Activated naive CD8-positive, alpha-beta T cell treated with anti-CD3 and anti-CD28 coated beads for 36 hours (primary cell): ENCODE data around the gene WDR7. TPM values are rescaled to one million over a fixed set of nuclear protein-coding genes. Genes with fewer than 3 reads are reported as not detected.
A peak's percentile ranks its signal among the peaks of the same experiment; 100 is the strongest.

Experiments
- DNase-seq: peaks from one replicate; pipeline ENCODE4 v3.0.0; 2021
- H3K27ac Mint-ChIP-seq: one replicate; pipeline ENCODE4 v1.8.0; 2022; ENCODE audit warnings: mild to moderate bottlenecking, moderate library complexity, mixed read lengths
- H3K27me3 Mint-ChIP-seq: one replicate; pipeline ENCODE4 v1.8.0; 2022; ENCODE audit warnings: mild to moderate bottlenecking, mixed read lengths
- H3K36me3 Mint-ChIP-seq: one replicate; pipeline ENCODE4 v1.8.0; 2021; ENCODE audit warnings: mild to moderate bottlenecking, mixed read lengths
- H3K4me1 Mint-ChIP-seq: one replicate; pipeline ENCODE4 v1.8.0; 2021; ENCODE audit warnings: mixed read lengths
- H3K4me3 Mint-ChIP-seq: one replicate; pipeline ENCODE4 v1.8.0; 2022; ENCODE audit warnings: mild to moderate bottlenecking, moderate library complexity, mixed read lengths
- H3K9me3 Mint-ChIP-seq: one replicate; pipeline ENCODE4 v1.8.0; 2022; ENCODE audit warnings: mixed read lengths
- total RNA-seq, 2 experiments: library from RNA; stranded (reverse); gene quantifications; one replicate each; pipeline ENCODE4 v1.2.3, GENCODE V29; 2021

Gene WDR7
- total RNA-seq, 2 experiments from 2014 or later = 16.8 to 22.6 TPM

- H3K27me3 Mint-ChIP-seq = no peaks in the 10 kb centered on the region
- no peak overlapping the region for H3K27ac Mint-ChIP-seq
- H3K9me3 Mint-ChIP-seq = peaks cover 2% of the 10 kb centered on the region
- no peak for DNase-seq
- H3K4me1 Mint-ChIP-seq = peaks cover 16% of the 10 kb centered on the region
- no peak overlapping the region for H3K4me3 Mint-ChIP-seq
- H3K36me3 Mint-ChIP-seq = peaks cover 21% of the 10 kb centered on the region
Observed at GRCh38 chr18:56672981-56673380, 21.8 kb downstream of the WDR7 start.

GRCh38 chr18:56676639-56677038 lies 25.5 kb downstream of the WDR7 start:
- H3K9me3 Mint-ChIP-seq = peaks cover 4% of the 10 kb centered on the region
- no peak for DNase-seq
- no peaks in the 10 kb centered on the region for H3K27me3 Mint-ChIP-seq
- peaks cover 24% of the 10 kb centered on the region for H3K36me3 Mint-ChIP-seq
- no peak overlapping the region for H3K4me3 Mint-ChIP-seq
- no peak overlapping the region for H3K27ac Mint-ChIP-seq
- H3K4me1 Mint-ChIP-seq = peaks cover 4% of the 10 kb centered on the region

- no peak overlapping the region for H3K4me3 Mint-ChIP-seq
- no peak for DNase-seq
- H3K27me3 Mint-ChIP-seq = no peaks in the 10 kb centered on the region
- H3K27ac Mint-ChIP-seq = no peak overlapping the region
- H3K36me3 Mint-ChIP-seq = peaks cover 26% of the 10 kb centered on the region
- peaks cover 4% of the 10 kb centered on the region for H3K4me1 Mint-ChIP-seq
- peaks cover 4% of the 10 kb centered on the region for H3K9me3 Mint-ChIP-seq
Observed at GRCh38 chr18:56678836-56679565, 27.8 kb downstream of the WDR7 start.

- no peak for DNase-seq
- Mint-ChIP-seq H3K27me3 (no peaks in the 10 kb centered on the region), H3K36me3 (peaks cover 3% of the 10 kb centered on the region), H3K9me3 (no peaks in the 10 kb centered on the region), H3K27ac (no peak overlapping the region), H3K4me3 (no peak overlapping the region), H3K4me1 (peaks cover 1% of the 10 kb centered on the region)
Observed at GRCh38 chr18:56684277-56684676, 33.1 kb downstream of the WDR7 start.

GRCh38 chr18:56691530-56691929 lies 40.4 kb downstream of the WDR7 start:
- Mint-ChIP-seq H3K27me3 (no peaks in the 10 kb centered on the region), H3K9me3 (no peaks in the 10 kb centered on the region), H3K4me1 (no peaks in the 10 kb centered on the region), H3K4me3 (no peak overlapping the region), H3K36me3 (no peaks in the 10 kb centered on the region), H3K27ac (no peak overlapping the region)
- no peak for DNase-seq

- no peak for DNase-seq
- Mint-ChIP-seq H3K27me3 (no peaks in the 10 kb centered on the region), H3K36me3 (no peaks in the 10 kb centered on the region), H3K4me3 (no peak overlapping the region), H3K9me3 (no peaks in the 10 kb centered on the region), H3K27ac (no peak overlapping the region), H3K4me1 (no peaks in the 10 kb centered on the region)
Observed at GRCh38 chr18:56696966-56697365, 45.8 kb downstream of the WDR7 start.

GRCh38 chr18:56702946-56703345 lies 51.8 kb downstream of the WDR7 start:
- Mint-ChIP-seq H3K27me3 (no peaks in the 10 kb centered on the region), H3K27ac (no peak overlapping the region), H3K36me3 (no peaks in the 10 kb centered on the region), H3K4me3 (no peak overlapping the region), H3K4me1 (no peaks in the 10 kb centered on the region), H3K9me3 (no peaks in the 10 kb centered on the region)
- no peak for DNase-seq

GRCh38 chr18:56709463-56709862 lies 58.3 kb downstream of the WDR7 start:
- H3K4me1 Mint-ChIP-seq = peaks cover 14% of the 10 kb centered on the region
- no peaks in the 10 kb centered on the region for H3K27me3 Mint-ChIP-seq
- H3K9me3 Mint-ChIP-seq = no peaks in the 10 kb centered on the region
- peak; percentile 16 for DNase-seq
- no peak overlapping the region for H3K4me3 Mint-ChIP-seq
- no peak overlapping the region for H3K27ac Mint-ChIP-seq
- H3K36me3 Mint-ChIP-seq = peaks cover 2% of the 10 kb centered on the region

GRCh38 chr18:56711708-56712445 lies 60.7 kb downstream of the WDR7 start:
- Mint-ChIP-seq H3K27me3 (no peaks in the 10 kb centered on the region), H3K9me3 (no peaks in the 10 kb centered on the region), H3K4me3 (no peak overlapping the region), H3K27ac (no peak overlapping the region), H3K36me3 (peaks cover 2% of the 10 kb centered on the region), H3K4me1 (peaks cover 21% of the 10 kb centered on the region)
- DNase-seq = no peak

GRCh38 chr18:56712761-56713160 lies 61.6 kb downstream of the WDR7 start:
- DNase-seq = no peak
- H3K27me3 Mint-ChIP-seq = no peaks in the 10 kb centered on the region
- no peak overlapping the region for H3K27ac Mint-ChIP-seq
- no peak overlapping the region for H3K4me3 Mint-ChIP-seq
- H3K36me3 Mint-ChIP-seq = peaks cover 6% of the 10 kb centered on the region
- no peaks in the 10 kb centered on the region for H3K9me3 Mint-ChIP-seq
- H3K4me1 Mint-ChIP-seq = peaks cover 27% of the 10 kb centered on the region

- Mint-ChIP-seq H3K36me3 (peaks cover 15% of the 10 kb centered on the region), H3K4me3 (no peak overlapping the region), H3K4me1 (peaks cover 23% of the 10 kb centered on the region), H3K27ac (no peak overlapping the region), H3K27me3 (no peaks in the 10 kb centered on the region), H3K9me3 (no peaks in the 10 kb centered on the region)
- DNase-seq = no peak
Observed at GRCh38 chr18:56715121-56715520, 64.0 kb downstream of the WDR7 start.

GRCh38 chr18:56716692-56717146 lies 65.6 kb downstream of the WDR7 start:
- H3K27me3 Mint-ChIP-seq = no peaks in the 10 kb centered on the region
- peak overlapping the region; percentile 58 for H3K27ac Mint-ChIP-seq
- no peaks in the 10 kb centered on the region for H3K9me3 Mint-ChIP-seq
- H3K4me1 Mint-ChIP-seq = peaks cover 23% of the 10 kb centered on the region
- H3K36me3 Mint-ChIP-seq = peaks cover 15% of the 10 kb centered on the region
- DNase-seq = no peak
- no peak overlapping the region for H3K4me3 Mint-ChIP-seq

GRCh38 chr18:56721031-56721430 lies 69.9 kb downstream of the WDR7 start:
- peaks cover 7% of the 10 kb centered on the region for H3K9me3 Mint-ChIP-seq
- H3K27me3 Mint-ChIP-seq = no peaks in the 10 kb centered on the region
- peaks cover 46% of the 10 kb centered on the region for H3K36me3 Mint-ChIP-seq
- no peak overlapping the region for H3K27ac Mint-ChIP-seq
- peaks cover 12% of the 10 kb centered on the region for H3K4me1 Mint-ChIP-seq
- no peak overlapping the region for H3K4me3 Mint-ChIP-seq
- no peak for DNase-seq

- Mint-ChIP-seq H3K4me1 (peaks cover 10% of the 10 kb centered on the region), H3K27ac (no peak overlapping the region), H3K4me3 (no peak overlapping the region), H3K27me3 (no peaks in the 10 kb centered on the region), H3K9me3 (peaks cover 7% of the 10 kb centered on the region), H3K36me3 (peaks cover 50% of the 10 kb centered on the region)
- DNase-seq = no peak
Observed at GRCh38 chr18:56721491-56721890, 70.3 kb downstream of the WDR7 start.

GRCh38 chr18:56722518-56722917 lies 71.4 kb downstream of the WDR7 start:
- DNase-seq = no peak

GRCh38 chr18:56723068-56723467 lies 71.9 kb downstream of the WDR7 start:
- H3K27ac Mint-ChIP-seq = no peak overlapping the region
- H3K4me3 Mint-ChIP-seq = no peak overlapping the region
- no peak for DNase-seq
- H3K36me3 Mint-ChIP-seq = peaks cover 63% of the 10 kb centered on the region
- peaks cover 9% of the 10 kb centered on the region for H3K4me1 Mint-ChIP-seq
- no peaks in the 10 kb centered on the region for H3K27me3 Mint-ChIP-seq
- peaks cover 13% of the 10 kb centered on the region for H3K9me3 Mint-ChIP-seq

More at GRCh38 chr18:56722518-56722917, 71.4 kb downstream of the WDR7 start:
- Mint-ChIP-seq H3K27me3 (no peaks in the 10 kb centered on the region), H3K9me3 (peaks cover 12% of the 10 kb centered on the region), H3K36me3 (peaks cover 57% of the 10 kb centered on the region), H3K4me3 (no peak overlapping the region), H3K27ac (no peak overlapping the region), H3K4me1 (peaks cover 5% of the 10 kb centered on the region)
